Measurements from ENCODE around the gene KRT5.

DNA sequence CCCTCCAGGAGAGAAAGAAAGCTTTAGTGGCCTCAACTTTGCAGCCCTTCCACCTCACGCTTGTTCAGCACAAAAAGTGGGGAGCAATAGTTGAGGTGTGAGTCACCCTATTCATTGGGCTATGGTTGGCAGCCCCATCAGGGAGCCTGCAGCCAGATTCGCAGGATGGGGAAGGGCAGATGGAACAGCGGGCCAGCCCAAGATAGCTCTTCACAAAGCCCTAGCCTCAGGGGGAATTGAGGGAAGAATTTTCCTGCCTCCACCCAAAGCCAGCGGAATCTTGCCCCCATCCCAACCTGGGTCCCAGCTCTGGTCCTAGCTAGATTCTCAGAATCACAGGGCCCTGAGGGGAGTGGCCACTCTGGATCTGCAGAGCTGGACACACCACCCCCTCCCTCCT, 3.6 kb upstream of the KRT5 start:
- no peak for TF ChIP-seq CTCF (conservative IDR thresholded peaks at IDR 0.05; ENCODE audit: low read length)
- TF ChIP-seq EZH2phosphoT487 (IDR thresholded peaks at IDR 0.05; ENCODE audit: borderline replicate concordance, low read depth, low read length): no peak
